Amniotic epithelial cell (primary cell): ENCODE data around the gene KIF5B.
"Not testable (repeated sequence)": the region's sequence is repeated elsewhere in the genome, so short reads cannot be mapped to it uniquely, and the experiment has no call there.

Experiments used
- DNase-seq: peaks from one replicate; pipeline ENCODE4 v3.0.0-alpha.2; 2010; ENCODE audit warnings: low read depth

Gene KIF5B

GRCh38 chr10:32056136-32057035 is at the start of gene KIF5B:
Gene KIF5B (minus strand): TSS chr10:32056425. CDS start chr10:32055973, 452 bp downstream.
- peak; percentile 67 for DNase-seq

GRCh38 chr10:32105782-32106382 is 49.7 kb upstream of the KIF5B start:
- DNase-seq: no peak

- peak; percentile 25 for DNase-seq
Measured at GRCh38 chr10:32104622-32105509, 48.6 kb upstream of the KIF5B start.

GRCh38 chr10:32104181-32104580 is 48.0 kb upstream of the KIF5B start:
- DNase-seq: no peak

GRCh38 chr10:32103721-32104120 is 47.5 kb upstream of the KIF5B start:
- DNase-seq: no peak

GRCh38 chr10:32098566-32099259 is 42.5 kb upstream of the KIF5B start:
- DNase-seq: not testable (repeated sequence)

- DNase-seq: peak; percentile 6
Measured at GRCh38 chr10:32095116-32095733, 39.0 kb upstream of the KIF5B start.

- no peak for DNase-seq
Measured at GRCh38 chr10:32093650-32094049, 37.4 kb upstream of the KIF5B start.

GRCh38 chr10:32091046-32091445 is 34.8 kb upstream of the KIF5B start:
- DNase-seq: no peak

- no peak for DNase-seq
Measured at GRCh38 chr10:32084185-32084851, 28.1 kb upstream of the KIF5B start.

- peak; percentile 68 for DNase-seq
Measured at GRCh38 chr10:32077896-32078485, 21.8 kb upstream of the KIF5B start.

- DNase-seq: no peak
Measured at GRCh38 chr10:32073659-32074058, 17.4 kb upstream of the KIF5B start.

- DNase-seq: no peak
Measured at GRCh38 chr10:32073128-32073527, 16.9 kb upstream of the KIF5B start.

GRCh38 chr10:32072025-32072800 is 16.0 kb upstream of the KIF5B start:
- no peak for DNase-seq

- no peak for DNase-seq
Measured at GRCh38 chr10:32070645-32071044, 14.4 kb upstream of the KIF5B start.

GRCh38 chr10:32068569-32068968 is 12.3 kb upstream of the KIF5B start:
- no peak for DNase-seq

GRCh38 chr10:32067931-32068330 is 11.7 kb upstream of the KIF5B start:
- DNase-seq: not testable (repeated sequence)

GRCh38 chr10:32065856-32066255 is 9.6 kb upstream of the KIF5B start:
- DNase-seq: peak; percentile 79

GRCh38 chr10:32061440-32061839 is 5.2 kb upstream of the KIF5B start:
- no peak for DNase-seq

GRCh38 chr10:32060347-32060746 is 4.1 kb upstream of the KIF5B start:
- no peak for DNase-seq
